Measurements from ENCODE around the gene ST6GALNAC6.

The ST6GALNAC6 gene

DNA sequence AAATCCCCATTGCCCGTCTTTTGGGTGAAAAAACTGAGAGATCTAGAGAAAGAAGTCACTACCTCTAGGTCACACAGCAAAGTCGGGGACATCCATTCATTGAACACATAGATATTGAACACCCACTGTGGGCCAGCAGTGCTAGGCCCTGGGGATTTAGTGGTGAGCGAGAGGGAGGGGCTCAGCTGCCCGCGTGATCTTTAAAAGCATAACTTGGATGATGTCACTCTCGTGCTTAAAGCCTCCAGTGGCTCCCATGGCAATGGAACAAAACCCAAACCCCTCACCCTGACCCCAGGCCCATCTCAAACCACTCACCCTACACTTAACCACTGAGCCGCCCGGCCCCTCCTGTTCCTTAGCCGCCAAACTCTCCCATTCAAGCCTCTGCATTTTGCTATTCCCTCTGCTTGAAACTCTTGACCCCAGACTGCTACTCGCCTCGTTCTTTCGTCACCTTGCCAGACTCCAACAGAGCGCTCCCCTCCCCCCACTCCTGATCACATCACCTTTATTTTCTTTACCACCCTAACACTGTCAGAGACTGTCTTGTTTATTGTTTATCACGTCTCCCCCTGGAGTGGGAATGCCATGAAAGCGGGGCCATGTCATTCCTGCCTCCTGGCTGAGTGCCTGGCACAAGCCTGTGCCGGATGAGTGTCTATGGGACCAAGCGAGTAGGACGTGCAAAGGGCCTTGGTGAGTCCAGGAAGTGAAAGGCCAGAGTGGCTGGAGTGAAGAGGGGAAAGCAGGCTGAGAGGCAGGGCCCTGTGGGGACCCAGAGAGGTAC lies 31.9 kb upstream of the ST6GALNAC6 start:
- DNase-seq, result peak; percentile 42

DNA sequence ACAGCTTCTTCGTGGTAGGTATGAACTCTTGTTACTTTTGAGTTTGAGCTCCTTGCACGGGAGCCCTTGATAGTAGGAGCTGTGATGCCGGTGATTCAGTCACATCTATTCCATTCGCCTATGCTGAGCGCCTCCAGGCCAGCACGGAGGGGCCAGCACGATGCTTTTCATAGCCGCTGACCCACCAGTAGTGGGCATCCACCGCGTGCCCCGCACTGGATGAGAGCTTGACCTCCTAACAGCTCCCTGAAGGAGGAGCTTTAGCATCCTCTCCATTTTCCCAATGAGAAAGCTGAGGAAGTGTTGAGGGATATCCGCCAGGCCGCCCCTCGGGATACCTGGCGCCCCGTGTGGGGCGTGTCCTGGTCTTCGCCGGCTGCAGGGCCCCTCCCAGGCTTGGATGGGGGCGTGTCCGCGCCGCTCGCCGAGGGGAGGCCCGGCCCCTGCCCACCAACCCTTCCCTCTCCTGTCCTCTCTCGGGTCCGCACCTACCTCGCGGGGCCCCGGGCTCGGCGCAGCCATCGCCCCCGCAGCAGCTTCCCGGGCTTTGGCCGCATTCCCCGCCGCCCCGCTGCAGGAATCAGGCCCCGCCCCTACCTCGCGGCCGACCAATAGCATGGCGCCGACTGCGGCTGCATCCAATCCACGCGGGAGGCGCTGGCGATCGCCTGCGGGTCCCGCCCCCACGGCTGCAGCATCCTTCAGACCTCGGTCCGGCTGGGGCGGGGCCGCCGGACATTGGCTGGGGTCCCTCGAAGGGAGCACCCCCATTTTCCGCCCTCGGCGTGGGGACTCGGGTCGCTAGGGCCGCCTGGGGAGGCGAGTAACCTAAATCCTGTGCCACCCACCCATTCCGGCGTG lies 31.1 kb upstream of the ST6GALNAC6 start, which contains the start of gene PIP5KL1:
PIP5KL1 (minus strand) TSS at position 547 of the 861 bp plus-strand sequence; CDS start at position 522, 25 bp downstream.
- peak; percentile 68 for DNase-seq

DNA sequence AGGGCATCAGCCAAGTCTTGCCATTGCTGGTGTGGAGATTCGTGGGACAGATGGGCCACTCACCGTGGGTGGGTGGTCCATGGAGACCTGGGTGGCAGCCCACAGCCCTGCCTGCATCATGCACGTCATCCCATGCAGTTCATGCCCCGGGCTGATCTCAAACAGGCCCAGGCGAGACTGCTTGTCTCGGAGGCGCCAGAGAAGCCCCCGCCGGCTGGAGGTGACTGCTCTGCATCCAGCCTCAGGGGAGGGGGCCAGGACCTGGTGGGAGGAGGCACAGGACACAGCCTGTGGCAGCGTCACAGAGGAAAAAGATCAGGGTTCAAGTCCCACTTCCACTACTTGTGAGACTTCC lies 30.2 kb upstream of the ST6GALNAC6 start:
- DNase-seq, result no peak

DNA sequence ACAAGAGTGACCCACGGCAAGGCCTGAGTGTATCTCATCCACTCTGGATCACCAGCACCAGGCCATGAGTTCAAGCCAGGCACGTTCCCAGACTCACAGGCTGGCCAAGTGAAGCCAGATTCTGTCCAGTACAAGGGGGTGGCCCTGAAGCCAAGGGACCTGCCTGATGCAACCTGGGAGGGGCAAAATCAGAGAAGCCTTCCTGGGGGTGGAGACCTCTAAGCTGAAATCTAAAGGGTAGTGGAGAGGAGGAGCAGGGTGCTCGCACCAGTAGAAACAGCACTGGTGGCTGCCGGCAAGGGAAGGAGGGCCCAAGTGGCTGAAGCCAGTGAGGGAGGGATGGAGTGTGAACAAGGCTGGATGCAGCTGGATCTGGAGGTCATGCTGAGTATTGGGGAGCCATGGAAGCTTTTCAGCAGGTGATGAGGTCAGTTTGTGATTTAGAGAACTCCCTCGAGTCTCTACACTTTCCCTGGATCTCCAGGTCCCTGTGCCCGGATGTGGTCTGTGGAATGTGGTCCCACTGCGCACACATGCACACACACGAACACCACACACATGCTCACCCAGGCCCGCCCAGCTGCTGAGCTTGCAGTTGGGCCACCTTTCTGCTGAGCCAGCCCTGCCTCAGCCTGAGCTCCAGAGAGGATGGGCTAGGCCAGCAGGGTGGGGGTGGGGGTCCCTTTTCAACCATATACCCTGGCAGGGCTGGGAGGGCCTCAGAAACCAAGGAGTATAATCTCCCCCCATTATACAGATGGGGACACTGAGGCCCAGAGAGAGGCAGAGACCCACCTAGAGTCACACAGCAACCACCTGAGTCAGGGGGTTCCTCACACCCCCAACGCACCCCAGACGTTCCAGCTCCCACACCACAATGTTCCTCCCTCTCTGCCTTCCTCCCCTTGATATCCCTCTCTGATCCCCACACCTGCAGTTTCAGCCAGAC lies 29.5 kb upstream of the ST6GALNAC6 start:
- no peak for DNase-seq

DNA sequence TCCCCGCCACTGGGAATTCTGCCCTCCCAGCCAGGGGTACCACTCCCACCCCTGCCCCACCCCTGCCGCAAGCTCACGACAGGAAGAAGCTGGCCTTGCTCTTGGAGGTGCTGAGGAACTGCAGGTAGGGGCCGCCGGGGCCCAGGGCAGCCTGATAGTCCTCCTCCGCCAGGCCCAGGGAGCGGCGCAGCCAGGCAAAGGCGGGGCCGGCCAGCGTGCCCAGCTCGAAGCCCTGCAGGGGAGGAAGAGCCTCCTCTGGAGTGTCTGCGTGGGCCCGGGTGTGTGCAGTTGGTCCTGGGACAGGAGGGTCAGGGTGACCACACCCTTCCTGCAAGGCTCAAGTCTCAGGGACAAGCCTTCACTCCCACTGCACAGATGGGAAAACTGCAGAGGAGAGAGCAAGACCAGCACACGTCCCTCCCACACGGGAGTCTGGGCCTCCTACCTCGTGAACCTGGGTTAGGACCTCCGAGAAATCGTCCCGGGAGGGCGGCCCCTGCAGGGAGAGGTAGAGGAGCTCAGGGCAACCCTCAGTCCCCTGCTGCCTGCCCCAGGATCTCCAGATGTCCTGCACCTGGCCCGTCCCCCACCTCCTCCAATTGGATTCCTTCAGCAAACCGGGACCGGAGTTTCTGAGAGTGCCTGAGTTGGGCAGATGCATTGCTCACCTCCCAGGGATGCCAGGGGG lies 28.7 kb upstream of the ST6GALNAC6 start:
- DNase-seq, result no peak

DNA sequence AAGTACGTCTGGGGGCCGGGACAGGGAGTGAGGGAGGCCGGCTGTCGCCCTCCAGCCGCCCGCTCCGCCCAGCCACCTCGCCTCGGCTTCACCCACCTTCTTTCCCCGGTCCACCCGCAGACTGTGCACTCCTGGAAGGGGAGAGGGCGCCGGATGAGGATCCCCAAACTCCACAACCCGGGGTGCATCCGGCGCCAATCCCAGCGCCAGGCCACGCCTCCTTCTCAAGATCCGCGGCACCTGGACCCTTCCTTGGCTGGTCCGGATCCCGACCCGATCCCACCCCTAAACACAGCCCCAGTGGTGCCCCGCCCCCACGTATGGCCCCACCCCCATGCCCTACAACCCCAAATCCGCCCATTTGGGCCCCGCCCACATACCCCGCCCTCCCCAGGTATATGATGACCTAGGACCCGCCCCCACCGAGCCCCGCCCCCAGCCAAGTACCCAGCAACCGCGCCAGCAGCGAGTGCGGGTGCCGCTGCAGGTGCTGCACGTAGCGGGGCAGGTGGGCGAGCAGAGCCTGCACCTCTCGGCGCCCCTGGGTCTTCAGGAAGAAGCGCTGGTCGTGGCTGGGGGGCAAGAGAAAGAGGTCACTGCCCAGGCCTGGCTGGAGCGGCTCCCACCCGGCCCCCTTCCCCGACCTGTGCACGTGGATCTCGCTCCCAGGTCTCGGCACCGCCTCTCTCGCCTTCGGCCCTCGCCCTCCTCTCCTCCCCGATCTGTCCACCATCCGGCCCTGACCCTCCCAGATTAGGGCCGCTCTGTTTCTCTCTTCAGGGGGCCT lies 28.0 kb upstream of the ST6GALNAC6 start:
- peak; percentile 65 for DNase-seq

DNA sequence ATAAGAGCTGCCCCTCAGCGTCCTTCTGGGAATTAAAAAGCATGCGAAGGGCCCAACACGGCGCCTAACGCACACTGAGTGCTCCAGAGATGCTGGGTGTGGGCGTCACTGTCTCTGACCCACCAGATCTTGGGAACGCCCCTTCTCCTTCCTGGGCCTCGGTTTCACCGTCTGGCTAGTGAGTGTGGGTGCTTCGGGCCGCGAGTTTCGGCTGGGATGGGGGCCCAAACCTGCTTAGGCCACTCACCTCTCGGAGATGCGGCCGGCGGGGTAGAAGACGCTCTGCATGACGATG lies 27.4 kb upstream of the ST6GALNAC6 start:
- no peak for DNase-seq

DNA sequence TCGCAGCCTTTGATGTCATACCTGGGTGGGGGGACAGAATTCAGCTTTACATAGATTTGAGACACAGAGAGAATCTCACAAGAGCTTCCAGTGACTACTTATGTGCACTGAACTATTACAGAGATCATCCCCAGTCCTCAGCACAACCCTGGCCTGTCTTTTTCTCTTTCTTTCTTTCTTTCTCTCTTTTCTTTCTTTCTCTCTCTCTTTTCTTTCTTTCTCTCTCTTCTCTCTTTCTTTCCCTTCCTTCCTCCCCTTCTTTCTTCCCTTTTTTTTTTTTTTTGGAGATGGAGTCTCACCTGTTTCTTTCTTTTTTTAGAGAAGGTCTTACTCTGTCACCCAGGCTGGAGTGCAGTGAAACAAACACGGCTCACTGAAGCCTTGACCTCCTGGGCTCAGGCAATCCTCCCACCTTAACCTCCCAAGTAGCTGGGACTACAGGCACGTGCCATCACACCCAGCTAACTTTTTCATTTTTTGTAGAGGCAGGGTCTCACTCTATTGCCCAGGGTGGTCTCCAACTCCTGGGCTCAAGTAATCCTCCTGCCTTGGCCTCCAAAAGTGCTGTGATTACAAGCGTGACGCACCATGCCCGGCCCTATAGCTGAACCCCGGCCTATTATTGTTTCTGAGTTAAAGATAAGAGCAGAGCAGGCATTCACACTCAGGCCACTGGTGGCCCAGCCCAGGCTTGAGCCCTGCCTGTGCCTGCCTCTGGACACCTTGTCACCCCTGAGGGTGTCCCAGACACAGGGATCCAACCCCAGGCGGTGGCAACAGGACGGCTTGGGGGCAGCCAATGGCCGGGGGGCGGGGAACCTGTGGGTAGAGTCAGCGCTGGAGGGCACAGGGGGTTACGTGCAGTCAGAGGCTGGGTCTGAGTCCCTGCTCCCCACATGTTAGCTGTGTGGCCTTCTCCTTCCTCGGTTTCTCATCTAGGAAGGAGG lies 26.8 kb upstream of the ST6GALNAC6 start:
- no peak for DNase-seq

DNA sequence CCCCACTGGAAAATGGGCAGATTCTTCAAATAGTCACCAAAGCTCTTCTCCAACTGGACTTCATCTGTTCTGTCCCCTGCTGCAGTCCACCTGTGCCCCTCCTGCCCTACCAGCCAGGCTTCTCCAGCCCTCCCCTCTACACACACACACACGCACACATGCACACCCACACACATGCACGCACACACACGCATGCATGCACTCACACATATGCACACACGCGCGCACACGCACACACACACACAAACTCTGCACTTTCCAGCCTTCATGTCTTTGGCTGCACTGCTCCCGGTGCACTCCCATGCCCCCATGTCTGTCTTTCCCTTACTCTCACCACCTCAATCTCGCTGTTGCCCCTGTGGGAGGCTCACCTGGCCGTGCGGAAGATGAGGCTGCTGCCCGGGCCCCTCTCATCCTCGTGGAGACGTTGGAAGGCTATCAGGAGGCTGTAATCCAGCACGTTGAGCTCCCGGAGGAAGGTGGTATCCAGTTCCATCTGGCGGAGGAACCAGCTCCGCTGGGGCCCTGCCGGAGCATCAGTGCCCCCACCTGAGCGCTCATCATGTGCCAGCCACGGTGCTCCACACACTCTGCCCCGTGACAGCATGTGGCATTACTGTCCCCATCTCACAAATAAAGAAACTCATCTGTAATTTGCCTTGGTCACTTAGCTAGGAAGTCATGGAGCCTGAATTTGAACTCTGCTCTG lies 25.5 kb upstream of the ST6GALNAC6 start:
- no peak for DNase-seq

DNA sequence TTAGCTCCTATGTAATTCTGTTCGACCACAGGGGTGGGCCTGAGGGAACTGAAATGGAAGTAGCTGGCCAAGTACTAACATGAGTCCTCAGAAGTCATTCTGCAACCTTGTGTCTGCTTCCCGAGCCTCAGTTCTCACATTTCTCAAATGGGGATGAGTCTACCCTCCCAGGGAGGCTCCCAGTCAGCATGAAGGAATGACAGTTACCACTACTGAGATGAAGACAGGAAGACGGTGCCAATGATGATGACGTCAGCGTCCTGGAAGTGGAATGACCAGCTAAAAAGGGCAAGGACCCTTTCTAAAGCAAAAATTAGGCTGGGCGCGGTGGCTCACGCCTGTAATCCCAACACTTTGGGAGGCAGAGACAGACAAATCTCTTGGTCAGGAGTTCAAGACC lies 24.4 kb upstream of the ST6GALNAC6 start:
- no peak for DNase-seq

DNA sequence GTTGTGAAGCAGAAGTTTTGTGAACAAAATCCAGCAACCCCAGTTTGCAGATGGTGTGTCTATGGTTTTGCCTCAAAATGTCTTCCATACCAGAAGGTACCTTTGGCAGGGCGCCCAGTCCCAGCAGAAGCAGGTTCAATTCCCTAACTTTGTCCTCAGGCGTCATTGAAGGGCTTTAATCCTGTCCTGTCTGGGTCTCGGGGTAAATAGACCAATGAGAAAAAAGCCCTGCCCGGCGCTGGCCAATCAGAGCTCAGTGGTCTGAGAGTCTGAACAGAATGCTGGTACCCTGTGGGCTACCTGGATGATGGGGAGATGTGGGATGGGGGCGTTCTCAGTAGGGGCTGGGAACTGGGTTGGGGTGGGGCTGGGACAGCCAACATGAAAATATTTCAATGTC lies 23.6 kb upstream of the ST6GALNAC6 start:
- no peak for DNase-seq

DNA sequence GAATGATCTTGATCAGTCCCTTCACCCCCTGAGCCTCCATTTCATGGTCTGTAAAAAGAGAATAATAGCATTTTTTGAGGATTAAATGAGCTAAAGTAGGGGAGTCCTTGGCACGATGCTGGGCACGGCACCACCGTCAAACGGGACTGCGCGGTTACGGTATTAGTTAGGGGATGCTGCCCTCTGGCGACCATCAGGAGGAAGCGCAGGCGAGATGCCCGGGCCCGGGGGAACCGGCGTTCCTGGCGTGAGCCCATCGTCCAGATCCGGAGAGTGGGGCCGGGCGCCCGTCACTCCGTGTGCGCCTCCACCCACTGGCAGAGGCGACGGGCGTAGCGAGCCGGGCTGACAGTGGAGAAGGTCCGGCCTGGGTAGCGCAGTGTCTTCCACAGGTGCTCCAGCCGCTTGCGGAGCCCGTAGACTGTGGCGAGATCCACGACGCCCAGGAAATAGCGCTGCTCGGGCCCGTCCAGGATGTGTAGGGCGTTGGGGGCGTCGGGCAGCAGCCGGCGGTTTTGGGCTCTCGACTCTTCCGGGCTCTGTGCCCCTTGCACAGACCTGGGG lies 22.2 kb upstream of the ST6GALNAC6 start:
- peak; percentile 24 for DNase-seq

DNA sequence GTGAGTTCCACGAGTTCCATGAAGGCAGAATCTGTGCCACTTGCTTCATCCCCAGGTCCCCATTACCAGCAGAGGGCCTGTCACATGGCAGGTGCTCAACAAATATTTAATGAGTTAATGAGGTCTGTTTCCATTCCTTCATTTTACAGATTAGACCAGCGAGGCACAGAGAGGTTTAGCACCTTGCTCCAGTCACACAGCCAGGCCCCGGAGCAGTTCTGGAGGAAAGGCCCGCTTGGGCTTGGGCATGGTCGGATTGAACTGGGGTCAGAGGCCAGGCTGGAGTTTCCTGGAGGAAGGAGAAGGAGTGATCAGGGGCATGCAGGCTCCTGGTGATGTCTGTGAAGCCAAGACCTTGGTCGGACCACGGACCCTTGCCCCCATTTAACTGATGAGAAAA lies 21.4 kb upstream of the ST6GALNAC6 start:
- DNase-seq, result no peak

DNA sequence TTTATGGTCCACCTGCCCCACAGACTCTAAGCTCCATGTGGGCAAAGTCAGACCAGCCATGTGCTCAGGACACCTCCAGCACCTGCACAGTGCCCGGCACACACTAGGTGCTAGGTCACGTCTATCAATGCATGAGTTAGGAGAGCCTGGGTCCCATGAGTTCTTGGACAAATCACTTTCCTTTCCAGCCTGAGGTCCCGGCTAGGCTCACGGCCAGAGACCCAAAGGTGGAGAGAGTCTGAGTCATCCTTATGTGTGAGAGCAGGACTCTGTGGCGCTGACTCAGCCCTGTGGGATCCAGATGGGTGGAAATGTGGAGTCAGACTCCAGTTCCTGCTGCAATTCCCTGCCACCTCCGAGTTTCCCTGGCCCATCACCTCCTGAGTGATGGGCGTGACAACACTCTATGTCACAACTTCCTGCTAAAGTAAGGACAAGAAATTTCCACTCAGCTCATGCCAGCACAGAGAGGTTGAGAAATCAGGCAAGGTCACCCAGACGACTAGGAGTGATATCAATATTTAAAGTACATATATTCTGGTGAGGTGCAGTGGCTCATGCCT lies 19.9 kb upstream of the ST6GALNAC6 start:
- DNase-seq, result no peak

DNA sequence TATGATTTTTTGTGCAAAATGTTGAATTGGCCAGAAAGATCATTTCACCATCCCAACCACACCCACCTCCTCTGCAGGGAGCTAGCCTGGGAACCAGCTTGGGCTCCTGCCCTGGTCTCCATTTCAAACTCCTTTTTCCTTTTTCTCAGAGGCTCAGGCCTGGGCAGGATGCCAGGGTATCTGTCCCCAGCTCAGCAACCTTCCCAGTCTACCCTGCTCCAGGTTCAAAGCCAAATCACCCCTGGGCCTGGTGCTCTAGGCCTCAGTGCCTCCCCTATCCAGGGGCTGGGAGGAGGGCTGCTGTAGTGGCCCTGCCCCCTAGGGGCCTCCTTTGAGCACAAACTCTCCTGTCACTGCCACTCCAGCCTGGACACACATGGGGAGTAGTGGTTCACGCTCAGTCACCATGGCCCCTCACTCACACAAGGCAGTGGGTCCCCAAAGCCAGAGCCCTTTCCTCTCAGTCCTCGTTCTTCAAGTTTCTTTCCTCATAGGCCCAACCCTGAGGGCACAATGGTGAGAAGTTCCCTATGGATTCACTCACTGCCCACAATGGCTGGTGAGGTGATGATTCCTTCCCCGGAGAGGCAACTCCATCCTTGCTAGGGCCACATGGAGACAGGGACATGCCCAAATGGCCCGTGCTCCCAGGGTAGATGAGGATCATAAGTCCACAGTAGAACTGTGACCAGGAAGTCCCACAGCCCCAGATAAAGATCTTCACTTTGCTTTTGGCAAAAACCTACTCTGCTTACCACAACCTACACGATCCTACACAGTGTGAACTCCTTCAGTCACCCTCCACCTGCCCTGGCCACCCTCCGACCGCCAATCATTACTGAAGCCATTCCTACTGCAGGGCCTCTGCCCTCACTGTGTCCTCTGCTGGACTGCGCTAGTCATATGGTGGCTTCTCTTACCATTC lies 19.0 kb upstream of the ST6GALNAC6 start:
- no peak for DNase-seq

DNA sequence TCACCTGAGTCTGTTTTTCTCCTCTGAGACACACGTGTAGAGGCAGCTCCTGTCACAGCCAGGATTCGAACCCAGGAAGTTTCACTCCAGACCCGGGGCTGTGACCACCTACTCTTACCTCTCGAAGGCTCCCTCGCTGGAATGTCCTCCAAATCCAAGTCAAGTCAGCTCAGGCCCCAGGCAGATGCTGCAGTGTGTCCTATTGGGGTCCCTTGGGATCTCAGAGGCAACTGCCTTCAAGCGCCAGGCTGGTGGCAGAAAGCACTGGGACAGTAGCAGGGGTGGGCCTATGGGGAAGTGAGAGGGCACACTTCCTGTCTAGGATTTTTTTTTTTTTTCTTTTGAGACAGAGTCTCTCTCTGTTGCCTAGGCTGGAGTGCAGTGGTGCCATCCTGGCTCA lies 18.2 kb upstream of the ST6GALNAC6 start:
- no peak for DNase-seq

DNA sequence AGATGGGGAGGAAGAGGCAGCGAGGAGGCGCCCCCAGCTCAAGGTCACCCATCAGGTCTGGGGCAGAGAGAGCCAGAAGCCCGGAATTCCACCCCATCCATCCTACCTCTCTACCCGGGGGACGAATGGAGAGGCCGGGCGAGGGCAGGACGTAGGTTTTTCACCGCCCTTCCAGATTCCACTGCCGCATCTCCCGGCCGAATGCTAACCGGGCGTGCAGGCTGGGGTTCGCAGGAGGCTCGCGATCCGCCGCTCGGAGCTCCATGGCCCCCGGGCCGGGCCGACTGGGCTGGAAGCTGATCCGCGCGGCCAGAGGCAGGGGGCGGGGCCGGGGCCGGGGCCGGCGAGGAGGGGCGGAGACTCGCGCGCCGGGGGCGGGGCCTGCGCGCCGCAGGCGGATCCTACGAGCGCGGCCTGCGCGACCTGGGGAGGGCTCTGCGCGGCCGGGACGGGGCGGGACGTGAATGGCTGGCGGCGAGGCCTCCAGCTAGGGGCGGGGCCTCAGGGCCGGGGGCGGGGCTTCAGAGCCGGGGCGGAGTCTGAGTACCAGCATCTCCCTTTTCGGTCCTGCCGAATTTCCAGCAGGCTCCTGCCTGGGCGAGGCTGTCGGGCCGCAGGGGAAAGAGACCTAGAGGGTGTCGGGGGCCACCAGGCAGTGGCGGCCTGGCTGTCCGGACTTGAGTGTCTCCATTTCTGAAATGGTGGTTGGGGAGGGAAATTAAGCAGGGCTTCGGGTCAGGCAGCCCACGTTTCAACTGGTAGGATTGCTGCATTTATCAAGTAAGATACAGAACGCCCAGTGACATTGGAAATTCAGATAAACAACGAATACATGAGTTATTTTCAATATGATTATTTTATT lies 17.5 kb upstream of the ST6GALNAC6 start, which contains the start of gene ST6GALNAC4:
ST6GALNAC4 (minus strand) TSS at position 322 of the 862 bp plus-strand sequence. CDS start 622 bp downstream, outside the sequence.
- DNase-seq, result peak; percentile 79

Measured in NCI-H1105 treated with DMSO at 0.1 percent for 48 hours (cell line).